Calu3 (cell line): ENCODE results near the gene TMEM120B. TPM values are rescaled to one million over a fixed set of nuclear protein-coding genes. Genes with fewer than 3 reads are reported as not detected.
A peak's percentile ranks its signal among the peaks of the same experiment; 100 is the strongest.

Experiments
- BruUV-seq: library from RNA; stranded (reverse); fragments of 400-500 nt; replicated peaks from 2 replicates; lab custom pipeline; 2021; lab: Mats Ljungman, UMichigan
- CTCF ChIA-PET: fragments of 300-600 bp; sonication (Branson Sonifier 250); formaldehyde crosslinking; loops from one replicate; lab custom pipeline; 2022; ENCODE audit warnings: antibody characterized with exemption; lab: Charles Lee
- DNase-seq: peaks from one replicate; pipeline ENCODE4 v3.0.0; 2022
- H3K27ac Mint-ChIP-seq: one replicate; pipeline ENCODE4 v1.8.0; 2022; ENCODE audit warnings: mixed read lengths; ENCODE audit not compliant: unreplicated experiment
- H3K27me3 Mint-ChIP-seq: one replicate; pipeline ENCODE4 v1.8.0; 2022; ENCODE audit warnings: mixed read lengths; ENCODE audit not compliant: unreplicated experiment
- H3K36me3 Mint-ChIP-seq: one replicate; pipeline ENCODE4 v1.8.0; 2022; ENCODE audit warnings: mild to moderate bottlenecking, moderate library complexity, mixed read lengths; ENCODE audit not compliant: insufficient read depth, unreplicated experiment
- H3K4me1 Mint-ChIP-seq: one replicate; pipeline ENCODE4 v1.8.0; 2022; ENCODE audit warnings: mild to moderate bottlenecking, low read depth, mixed read lengths; ENCODE audit not compliant: unreplicated experiment
- H3K4me3 Mint-ChIP-seq: one replicate; pipeline ENCODE4 v1.8.0; 2022; ENCODE audit warnings: mild to moderate bottlenecking, low read depth, moderate library complexity, mixed read lengths; ENCODE audit not compliant: unreplicated experiment
- H3K9me3 Mint-ChIP-seq: one replicate; pipeline ENCODE4 v1.8.0; 2022; ENCODE audit warnings: low read depth, mixed read lengths; ENCODE audit not compliant: unreplicated experiment
- CTCF ChIP-seq: fragments of 200-600 bp; IDR thresholded peaks from one replicate; pipeline ENCODE4 v1.8.0; 2022; ENCODE audit warnings: antibody characterized with exemption; ENCODE audit not compliant: unreplicated experiment
- intact Hi-C: fragments of 100-400 bp; cut with micrococcal nuclease; formaldehyde crosslinking; loops from one replicate; pipeline ENCODE4 v1.10.0; 2022; ENCODE audit not compliant: unreplicated experiment
- total RNA-seq: library from RNA; stranded (reverse); gene quantifications from 2 replicates; pipeline ENCODE4 v1.2.3, GENCODE V29; 2022

The TMEM120B gene
- total RNA-seq, 1 experiment from 2014 or later, result 23.2 TPM

GRCh38 chr12:121793440-121793837 is 80.9 kb downstream of the TMEM120B start, which contains the start of gene RHOF:
RHOF (minus strand) TSS chr12:121793688; CDS start chr12:121793633, 55 bp downstream.
- DNase-seq, result peak; percentile 66
- Mint-ChIP-seq H3K27me3 (no peaks in the 10 kb centered on the region), H3K27ac (peak within 1 kb of the TSS; percentile 89), H3K4me3 (peak within 1 kb of the TSS; percentile 86), H3K4me1 (peaks cover 76% of the 10 kb centered on the region), H3K9me3 (no peaks in the 10 kb centered on the region), H3K36me3 (peaks cover 86% of the 10 kb centered on the region)
- intact Hi-C loops, result no loop called here
- CTCF ChIA-PET, result interaction anchor here (0.6 to 8.7 kb wide), 16 partner anchors 9 to 289 kb away, joined by 3 to 179 read pairs (median 9); partner anchors contain the start of genes PSMD9, SETD1B and TMEM120B
- no peak for TF ChIP-seq CTCF
- BruUV-seq, result no TSS peak

DNA sequence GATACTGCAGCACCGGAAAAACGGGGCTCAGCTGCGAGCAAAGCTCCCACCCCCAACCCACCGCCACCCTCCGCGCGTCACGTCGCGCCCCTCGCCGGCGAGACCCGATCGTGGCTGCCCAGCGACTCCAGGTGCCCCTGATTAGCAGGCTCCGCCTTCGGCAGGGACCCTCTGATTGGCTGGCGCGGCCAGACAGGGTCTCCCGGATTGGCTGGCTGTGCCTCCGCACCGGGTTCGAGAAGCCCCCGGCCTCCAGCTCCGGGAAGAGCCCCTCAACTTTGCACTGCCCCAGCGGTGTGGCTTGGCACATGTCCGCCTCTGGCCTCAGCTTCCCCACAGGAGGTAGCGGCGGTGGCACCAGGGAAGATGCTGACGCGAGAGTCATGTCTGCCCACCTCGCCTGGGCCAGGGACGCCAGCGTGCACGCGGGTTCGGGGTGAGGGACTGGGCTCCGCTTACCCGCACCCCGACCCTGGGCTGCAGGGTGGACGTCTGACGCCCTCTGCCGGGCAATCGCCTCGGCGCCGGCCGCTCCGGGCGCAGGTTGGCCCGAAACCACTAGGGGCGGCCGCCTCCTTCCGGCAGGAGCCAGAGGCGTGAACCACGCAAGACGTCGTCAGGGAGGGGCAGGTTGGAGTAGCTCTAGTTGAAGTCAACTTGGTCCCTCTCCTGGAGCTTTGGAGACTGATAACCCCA is 81.4 kb downstream of the TMEM120B start:
- TF ChIP-seq CTCF, result peak; percentile 99
- Mint-ChIP-seq H3K27ac (peak overlapping the region; percentile 89), H3K9me3 (no peaks in the 10 kb centered on the region), H3K36me3 (peaks cover 86% of the 10 kb centered on the region), H3K4me3 (peak overlapping the region; percentile 86), H3K27me3 (no peaks in the 10 kb centered on the region), H3K4me1 (peaks cover 81% of the 10 kb centered on the region)
- CTCF ChIA-PET, result interaction anchor here (0.5 to 8.7 kb wide), 36 partner anchors 8 to 241 kb away, joined by 3 to 179 read pairs (median 6); partner anchors contain the start of genes PSMD9, SETD1B and TMEM120B
- peak; percentile 98 for DNase-seq
- intact Hi-C loops, result loop anchor here (1.0 kb wide), 1 partner anchor 97 kb away; no protein-coding TSS in a partner anchor
- BruUV-seq, result no TSS peak

GRCh38 chr12:121794534-121795033 is 82.0 kb downstream of the TMEM120B start:
- no peak for TF ChIP-seq CTCF
- peaks cover 89% of the 10 kb centered on the region for H3K36me3 Mint-ChIP-seq
- no peak for DNase-seq
- intact Hi-C loops, result loop anchor here (1.0 kb wide), 2 partner anchors 18 to 97 kb away; no protein-coding TSS in a partner anchor
- H3K4me3 Mint-ChIP-seq, result peak overlapping the region; percentile 86
- CTCF ChIA-PET, result interaction anchor here (0.5 to 8.7 kb wide), 37 partner anchors 8 to 560 kb away, joined by 3 to 179 read pairs (median 6); partner anchors contain the start of genes PSMD9, SETD1B and TMEM120B
- H3K27ac Mint-ChIP-seq, result peak overlapping the region; percentile 89
- peaks cover 84% of the 10 kb centered on the region for H3K4me1 Mint-ChIP-seq
- H3K27me3 Mint-ChIP-seq, result no peaks in the 10 kb centered on the region
- BruUV-seq, result no TSS peak
- no peaks in the 10 kb centered on the region for H3K9me3 Mint-ChIP-seq

DNA sequence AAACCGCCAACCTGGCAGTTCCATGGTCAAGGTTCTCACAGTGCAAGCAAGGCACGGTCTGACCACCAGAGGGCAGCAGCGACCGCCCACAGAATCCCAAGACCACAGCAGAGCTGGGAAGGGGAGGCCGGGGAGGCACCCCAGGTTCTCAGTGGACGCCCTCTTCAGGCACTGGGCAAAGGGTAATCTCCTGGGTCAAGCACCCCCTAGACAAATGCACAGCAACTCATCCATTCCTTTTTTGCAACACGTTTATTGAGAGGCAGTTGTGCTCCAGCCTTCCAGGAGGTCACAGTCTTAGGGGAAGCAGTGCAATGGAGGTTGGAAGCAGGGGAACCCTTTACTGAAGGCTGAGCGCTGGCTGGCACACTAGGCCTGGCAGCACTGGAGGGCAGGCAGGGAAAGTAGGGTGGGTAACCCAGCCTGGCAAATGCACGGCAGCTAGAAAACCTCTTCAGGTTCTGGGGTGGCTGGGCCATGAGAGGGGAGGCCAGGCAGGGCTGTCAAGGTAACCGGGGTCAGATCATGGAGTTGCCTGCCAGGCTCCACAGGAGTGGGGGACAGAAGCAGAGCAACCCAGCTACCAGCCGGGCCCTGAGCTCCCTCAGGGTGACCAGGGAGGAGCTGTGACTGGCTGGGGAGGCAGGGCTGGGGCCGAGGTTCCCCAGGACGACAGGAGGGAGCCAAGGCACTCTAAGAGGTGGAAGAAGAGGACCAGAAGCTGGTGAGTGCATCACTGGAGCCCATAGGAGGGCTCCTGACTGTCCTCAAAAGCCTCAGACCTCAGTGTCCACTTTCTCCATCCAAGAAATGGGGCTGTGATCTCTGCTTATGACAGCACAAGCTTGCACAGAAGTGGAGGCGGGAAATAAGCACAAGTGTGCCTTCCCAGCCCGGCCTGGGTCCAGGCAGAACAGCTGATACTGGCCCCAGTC is 82.7 kb downstream of the TMEM120B start:
- Mint-ChIP-seq H3K36me3 (peaks cover 86% of the 10 kb centered on the region), H3K27ac (peak overlapping the region; percentile 89), H3K27me3 (no peaks in the 10 kb centered on the region), H3K4me3 (peak overlapping the region; percentile 86), H3K4me1 (peaks cover 79% of the 10 kb centered on the region), H3K9me3 (no peaks in the 10 kb centered on the region)
- peak; percentile 96 for TF ChIP-seq CTCF
- intact Hi-C loops, result loop anchor here (1.0 kb wide), 1 partner anchor 17 kb away; no protein-coding TSS in a partner anchor
- CTCF ChIA-PET, result interaction anchor here (0.6 to 8.7 kb wide), 27 partner anchors 8 to 559 kb away, joined by 3 to 179 read pairs (median 6); partner anchors contain the start of gene PSMD9
- DNase-seq, result peak; percentile 92
- no TSS peak for BruUV-seq
